Stimulated activated CD8-positive, alpha-beta memory T cell treated with anti-CD3 and anti-CD28 coated beads, Interleukin-7, amount 100 ng/mL, for 48 hours (primary cell): ENCODE results near the gene CCT5.
"Not testable (repeated sequence)": the region's sequence is repeated elsewhere in the genome, so short reads cannot be mapped to it uniquely, and the experiment has no call there.

Experiments used
- DNase-seq, 2 donors: peaks; one replicate each; pipeline ENCODE4 v3.0.0-alpha.2; 2020; ENCODE audit warnings: low read depth in 1 of 2; ENCODE audit errors: extremely low read depth in 1 of 2

The CCT5 gene

GRCh38 chr5:10275460-10275859, 25.4 kb downstream of the CCT5 start:
- no peak for DNase-seq

GRCh38 chr5:10275991-10276390, 25.9 kb downstream of the CCT5 start:
- no peak for DNase-seq

- DNase-seq: no peak
Observed at GRCh38 chr5:10276691-10277090, 26.6 kb downstream of the CCT5 start.

- DNase-seq: no peak
Observed at GRCh38 chr5:10277773-10278630, 27.9 kb downstream of the CCT5 start.

DNA sequence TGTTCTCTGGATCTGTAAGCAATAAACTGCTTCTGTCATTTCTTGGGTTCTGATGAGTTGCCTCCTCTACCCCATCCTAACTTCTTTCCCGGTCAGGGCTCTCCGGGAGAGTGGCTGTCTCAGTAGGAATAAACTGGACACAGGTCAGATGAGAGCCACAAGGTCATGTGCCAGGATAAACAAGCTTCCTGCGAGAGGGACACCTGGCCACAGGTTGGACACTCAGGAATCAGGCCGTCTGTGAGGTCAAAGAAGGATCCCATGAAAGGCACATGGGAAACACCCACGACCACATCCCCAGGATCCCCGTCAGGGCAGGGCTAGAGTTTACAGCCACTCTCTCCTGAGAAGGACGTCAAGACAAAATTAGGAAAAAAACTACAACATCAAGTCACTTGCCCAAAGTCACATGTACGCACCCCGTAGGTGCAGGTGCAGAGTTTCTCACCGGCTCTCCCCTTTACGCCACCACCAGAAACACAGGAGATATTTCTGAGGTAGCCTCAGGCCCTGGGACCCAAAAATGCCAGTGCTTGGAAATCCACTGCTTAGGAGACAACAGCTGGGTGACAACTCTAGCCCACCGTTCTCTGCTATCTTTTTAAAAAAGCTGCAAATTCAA, 28.7 kb downstream of the CCT5 start:
- no peak for DNase-seq

GRCh38 chr5:10279328-10279727, 29.2 kb downstream of the CCT5 start:
- DNase-seq: no peak

GRCh38 chr5:10279925-10280720, 30.0 kb downstream of the CCT5 start:
- no peak for DNase-seq

- peak; percentile 59 to 66 for DNase-seq
Observed at GRCh38 chr5:10283927-10284635, 34.0 kb downstream of the CCT5 start.

DNA sequence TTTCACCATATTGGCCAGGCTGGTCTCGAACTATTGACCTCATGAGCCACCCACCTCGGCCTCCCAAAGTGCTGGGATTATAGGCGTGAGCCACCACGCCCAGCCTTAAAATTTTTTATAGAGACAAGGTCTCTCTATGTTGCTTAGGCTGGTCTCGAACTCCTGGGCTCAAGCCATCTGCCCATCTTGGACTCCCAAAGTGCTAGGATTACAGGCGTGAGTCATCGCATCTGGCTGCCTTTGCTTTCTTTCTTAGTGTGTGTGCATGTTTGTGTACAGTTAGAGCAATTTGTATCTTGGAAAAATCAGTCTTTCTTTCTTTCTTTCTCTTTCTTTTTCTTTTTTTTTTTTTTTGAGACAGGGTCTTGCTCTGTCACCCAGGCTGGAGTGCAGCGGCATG, 35.3 kb downstream of the CCT5 start:
- DNase-seq: not testable (repeated sequence)

- DNase-seq: no peak
Observed at GRCh38 chr5:10286162-10286861, 36.2 kb downstream of the CCT5 start.

DNA sequence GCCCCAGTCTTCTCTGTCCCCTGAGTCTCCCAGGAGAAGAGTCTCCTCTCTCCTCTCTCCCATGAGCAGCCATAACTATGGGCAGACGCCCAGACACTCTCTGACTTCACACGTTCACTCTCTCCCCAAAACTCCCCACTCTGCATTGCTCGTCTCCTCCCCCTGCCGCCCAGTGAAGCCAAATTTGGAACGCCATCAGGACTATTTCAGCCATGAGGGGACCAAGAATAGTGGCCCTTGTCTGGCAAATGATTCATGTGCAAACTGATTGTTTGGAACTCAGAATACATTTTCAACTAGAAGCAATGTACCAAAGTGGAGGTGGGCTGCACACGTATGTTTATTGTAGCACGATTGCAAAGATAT, 36.8 kb downstream of the CCT5 start:
- no peak for DNase-seq

DNA sequence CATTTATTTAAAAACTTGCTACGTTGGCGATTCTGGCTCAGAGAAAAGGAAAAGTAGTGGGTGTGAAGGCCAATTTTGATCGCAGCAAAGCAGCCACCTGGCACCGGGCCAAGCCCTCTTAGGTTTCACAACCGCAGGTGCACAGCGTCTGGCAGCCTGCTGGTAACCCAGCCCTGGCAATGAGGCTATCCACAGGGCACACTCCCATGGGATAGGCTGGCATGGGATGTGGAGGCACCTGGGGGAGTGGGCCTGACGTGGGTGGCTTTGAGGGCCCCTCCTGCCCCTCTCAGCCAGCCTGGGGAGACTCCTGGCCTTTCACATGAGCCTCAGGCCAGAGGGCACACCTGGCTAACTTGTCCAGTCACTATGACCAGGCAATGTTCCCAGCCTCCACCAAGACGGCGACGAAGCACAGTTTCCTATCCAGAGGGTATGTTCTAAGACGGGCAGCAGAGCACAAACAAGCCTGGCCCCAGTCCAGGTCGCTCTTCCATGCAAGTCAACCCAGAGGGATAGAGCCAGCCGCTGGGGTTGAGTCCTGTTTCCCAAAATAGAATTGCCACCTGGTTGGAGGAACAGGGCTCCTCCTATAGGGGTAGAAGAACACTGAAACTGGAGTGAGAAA, 38.6 kb downstream of the CCT5 start:
- DNase-seq: no peak

DNA sequence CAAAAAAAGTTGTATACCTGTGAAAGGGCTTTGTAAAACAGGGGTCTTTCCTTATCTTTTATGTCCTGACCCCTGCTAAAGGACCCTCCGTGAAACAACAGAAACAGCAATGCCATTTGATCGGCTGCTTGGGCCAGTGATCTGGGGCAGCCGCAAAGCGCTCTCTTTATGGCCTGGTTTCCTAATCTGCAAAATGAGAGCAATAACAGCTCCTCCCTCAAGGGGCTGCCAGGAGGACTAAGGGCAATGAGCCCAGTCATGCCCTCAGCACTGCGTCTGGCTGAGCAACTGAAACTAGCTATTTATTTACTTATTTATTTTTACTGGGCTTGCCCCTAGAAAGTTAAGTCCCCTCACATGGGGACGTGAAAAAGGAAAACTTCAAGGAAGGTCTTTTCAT, 39.3 kb downstream of the CCT5 start:
- DNase-seq: no peak

- DNase-seq: no peak
Observed at GRCh38 chr5:10289991-10290390, 39.9 kb downstream of the CCT5 start.

DNA sequence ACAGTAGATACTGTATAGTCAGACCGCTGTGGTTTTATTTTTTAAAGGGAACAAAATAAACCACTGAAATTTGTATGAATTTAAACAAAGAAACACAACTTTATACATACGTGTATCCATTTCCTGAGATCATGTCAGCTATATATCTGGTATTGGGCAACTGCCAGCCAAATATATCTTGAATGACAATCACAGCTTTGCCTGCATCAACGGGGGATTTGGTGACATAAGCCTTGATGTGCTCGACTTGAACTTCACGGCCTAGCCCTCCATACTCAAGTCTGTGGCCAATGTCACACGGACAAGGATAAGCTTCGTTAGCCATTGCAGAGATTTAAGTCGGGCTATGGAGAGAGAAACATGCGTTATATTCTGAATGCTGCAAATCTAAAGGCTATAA, 40.4 kb downstream of the CCT5 start:
- no peak for DNase-seq

GRCh38 chr5:10291692-10292339, 41.7 kb downstream of the CCT5 start:
- no peak for DNase-seq

GRCh38 chr5:10293907-10294662, 44.0 kb downstream of the CCT5 start:
- no peak for DNase-seq

GRCh38 chr5:10295619-10296326, 45.7 kb downstream of the CCT5 start:
- no peak for DNase-seq
